ENCODE results near the gene RAP2A.

RAP2A gene

DNA sequence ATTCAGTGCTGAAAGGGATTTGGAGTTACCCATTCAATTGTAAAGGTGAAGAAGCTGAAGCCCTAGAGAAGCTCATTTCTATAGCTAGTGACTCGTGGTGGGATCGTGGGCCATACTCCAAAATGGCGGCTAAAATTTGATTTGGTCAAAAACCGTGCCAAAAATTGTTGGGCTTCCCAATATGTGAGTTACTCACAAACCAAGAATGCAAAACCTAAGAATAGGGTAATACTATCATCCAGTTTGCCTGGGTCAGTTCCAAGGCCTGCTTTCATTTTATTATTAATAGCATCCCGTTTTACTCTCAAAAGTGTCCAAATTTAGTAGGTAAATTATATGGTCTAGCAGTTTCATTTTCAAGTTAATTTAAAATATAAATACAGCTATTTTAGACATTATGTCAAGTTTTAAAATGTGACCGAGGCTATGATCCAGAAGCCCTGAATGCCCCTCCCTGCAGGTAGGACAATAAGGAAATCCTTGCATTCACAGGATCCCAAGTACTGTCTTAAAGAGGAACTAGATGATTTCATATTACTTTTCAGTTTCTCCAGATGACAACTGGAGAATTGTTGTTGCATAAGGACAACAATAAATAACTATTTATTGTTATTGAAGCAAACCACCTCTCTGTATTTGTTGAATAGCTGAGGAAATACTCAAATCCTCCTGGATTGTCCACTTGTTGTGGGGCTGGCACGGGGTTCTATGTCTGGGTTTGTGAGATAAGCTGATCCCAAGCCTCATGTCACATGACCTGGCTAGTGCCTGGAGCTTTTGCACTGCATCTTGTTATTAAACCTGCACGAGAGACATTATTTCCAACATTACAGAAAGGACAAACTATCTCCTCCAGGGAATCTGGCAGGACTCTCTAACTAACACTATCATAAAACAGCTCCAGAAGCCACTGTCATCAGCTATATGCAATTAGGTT is 11.6 kb upstream of the RAP2A start:
- no peak for DNase-seq (ENCODE audit: low spot score)

DNA sequence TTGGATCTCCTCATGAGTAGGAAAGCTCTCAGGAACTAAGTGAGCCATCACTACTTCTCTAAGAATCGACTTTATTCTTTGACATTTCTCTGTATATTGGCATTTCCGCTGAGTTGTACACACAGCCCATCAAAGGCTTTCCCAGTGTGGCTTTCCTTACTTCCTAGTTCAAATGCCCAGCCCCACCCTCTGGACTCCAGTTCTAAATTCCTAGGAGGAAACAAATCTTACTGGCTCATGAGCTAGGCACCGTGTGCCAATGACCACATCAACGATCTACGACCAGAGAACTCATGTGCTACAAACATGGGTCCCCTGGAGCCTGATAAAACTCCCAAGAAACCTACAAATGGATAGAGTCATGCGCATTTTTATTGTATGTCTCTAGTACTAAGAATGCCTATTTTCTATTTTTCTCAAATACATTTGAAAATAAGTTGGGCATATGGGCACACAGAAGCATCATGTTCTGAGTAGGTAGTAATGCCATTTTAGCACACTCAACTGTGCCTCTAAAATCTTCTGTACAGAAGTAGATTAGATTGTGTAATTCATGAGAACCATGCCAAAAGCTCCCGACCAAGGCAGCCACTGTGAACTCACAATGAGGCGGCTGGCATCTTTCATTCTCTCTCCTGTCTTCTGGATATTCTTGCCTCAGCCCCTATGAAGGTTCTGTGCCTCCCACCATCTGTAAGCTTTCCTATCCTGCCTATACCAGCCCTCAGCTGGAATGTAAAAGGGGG is 10.5 kb upstream of the RAP2A start:
- no peak for DNase-seq (ENCODE audit: low spot score)

DNA sequence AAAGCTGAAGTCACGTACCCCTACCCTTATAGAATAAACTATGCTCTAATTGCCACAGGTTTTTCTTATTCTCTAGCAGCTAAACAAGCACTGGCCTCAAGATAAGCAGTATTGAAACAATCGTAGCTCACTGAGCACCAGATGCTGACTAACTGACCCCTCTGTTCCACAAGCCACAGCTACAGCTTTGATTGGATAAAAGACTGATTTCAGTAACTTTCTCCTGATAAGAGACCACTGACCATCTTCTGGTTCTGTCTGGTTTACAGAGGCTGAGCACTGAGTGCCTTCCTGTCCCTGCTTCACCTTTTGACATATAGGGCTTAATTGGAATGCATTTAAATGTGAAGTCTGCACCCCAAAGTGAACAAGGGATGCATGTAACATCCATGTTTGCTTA is 8.4 kb upstream of the RAP2A start:
- no peak for DNase-seq (ENCODE audit: low spot score)

DNA sequence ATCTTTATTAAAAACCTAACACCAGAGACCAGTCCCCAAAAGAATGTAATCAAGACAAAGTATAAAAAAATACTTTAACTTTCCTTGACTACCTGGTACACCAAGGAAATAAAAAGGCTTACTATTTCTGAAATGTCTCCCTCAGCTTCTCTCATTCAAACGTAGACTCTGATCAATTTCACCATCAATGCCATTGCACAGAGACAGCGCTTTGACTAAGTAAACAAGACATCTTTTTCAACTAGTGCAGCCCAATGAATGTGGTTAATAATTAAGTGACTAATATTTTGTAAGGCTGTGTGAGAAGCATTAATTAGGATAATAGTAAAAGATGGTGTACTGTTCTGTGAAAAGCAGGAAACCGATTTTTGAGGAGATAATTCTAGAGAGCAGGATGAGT is 7.3 kb upstream of the RAP2A start:
- DNase-seq (ENCODE audit: low spot score), result no peak

DNA sequence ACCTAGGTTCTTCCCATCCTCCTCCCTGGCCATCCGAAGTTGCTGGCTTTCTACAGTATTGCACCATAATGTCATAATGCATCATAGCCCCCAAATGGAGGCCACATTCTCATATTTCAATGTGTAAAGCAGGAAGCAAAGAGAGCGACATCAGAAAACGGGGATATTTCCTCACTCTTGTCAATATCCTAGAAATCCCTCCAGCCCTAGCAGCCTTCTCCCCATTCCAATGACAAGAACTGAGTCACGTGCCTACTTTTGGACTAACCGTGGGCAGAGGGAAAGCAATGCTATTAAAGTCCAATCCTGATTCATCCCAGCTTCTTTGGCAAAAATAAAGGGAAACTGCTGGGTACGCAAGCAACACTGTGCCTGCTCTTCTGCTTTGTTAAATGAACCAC is 4.3 kb upstream of the RAP2A start:
- DNase-seq (ENCODE audit: low spot score), result no peak

DNA sequence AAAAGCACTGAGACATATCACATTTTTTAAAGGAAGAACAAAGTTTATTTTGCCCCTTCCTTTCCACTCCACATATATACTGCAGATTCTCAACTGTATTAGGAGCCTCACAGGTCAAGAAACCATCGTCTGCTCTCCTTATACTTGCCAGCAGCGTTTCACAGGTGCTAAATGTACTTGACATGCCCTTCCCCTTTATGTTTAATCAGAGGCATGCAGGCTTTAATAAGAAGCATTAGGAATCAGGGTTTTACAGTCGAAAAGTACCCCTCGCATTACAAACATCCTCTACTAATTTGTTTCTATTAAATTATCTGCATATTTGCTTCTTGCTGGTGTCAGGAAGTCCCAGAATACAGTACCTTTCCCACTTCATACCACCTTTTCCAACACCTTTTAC is 3.7 kb upstream of the RAP2A start:
- DNase-seq (ENCODE audit: low spot score), result no peak

DNA sequence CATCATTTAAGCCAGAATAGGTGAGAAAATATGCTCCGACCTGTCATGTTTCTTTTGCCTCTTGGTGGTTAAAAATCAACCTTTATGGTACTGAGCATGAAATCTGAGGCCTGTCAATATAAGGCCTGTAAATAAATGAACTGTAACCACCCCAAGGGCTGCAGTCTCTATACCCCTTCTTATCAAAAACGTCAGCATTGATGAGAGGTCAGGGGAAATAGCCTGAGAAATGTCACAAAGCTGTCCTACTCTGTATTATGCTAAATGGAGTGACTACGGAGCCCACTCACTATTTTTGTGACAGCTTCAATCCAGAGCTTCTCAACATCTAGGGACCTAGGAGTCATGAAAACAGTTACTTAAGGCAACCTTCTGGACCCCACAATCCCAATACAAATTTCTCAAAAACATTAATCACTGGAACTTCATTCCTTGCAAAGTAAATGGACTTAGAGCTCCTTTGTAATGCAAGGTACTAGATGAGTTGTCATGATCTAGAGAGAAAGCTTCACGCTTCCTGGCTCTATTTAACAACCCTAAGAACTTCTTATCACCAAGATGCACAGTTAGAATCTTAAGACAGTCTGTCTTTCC is 2.7 kb upstream of the RAP2A start:
- DNase-seq (ENCODE audit: low spot score), result no peak

DNA sequence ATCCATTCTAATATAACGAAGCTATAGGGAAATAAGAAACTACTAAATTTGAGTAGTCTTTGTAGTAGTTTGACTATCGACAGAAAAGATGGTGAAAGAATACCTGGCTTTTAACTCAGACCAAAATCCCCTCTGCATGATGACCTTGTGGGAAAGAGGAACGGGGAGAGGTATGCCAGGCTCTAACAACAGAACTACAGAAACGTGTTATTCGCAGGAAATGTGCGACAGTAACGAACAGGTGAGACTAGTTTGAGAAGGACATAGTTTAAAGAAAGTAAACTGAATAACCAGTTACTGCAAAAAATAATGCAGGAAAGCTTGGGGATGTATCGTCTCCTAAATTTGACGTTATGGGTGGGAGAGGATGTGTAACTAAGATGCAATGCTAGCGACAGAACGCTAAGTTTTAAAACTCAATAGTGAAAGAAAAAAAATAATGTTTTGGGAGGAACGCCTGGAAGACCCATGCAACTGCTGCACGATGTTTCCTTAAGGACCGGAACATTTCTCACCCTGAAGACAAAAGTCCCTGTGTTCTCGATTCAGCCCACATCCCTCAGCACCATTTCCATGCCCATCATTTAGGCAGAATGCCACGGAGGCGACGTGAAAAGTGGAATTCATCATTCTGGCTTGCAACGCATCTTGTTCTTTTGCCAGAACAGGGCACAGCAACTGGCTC is 1.6 kb upstream of the RAP2A start:
- DNase-seq (ENCODE audit: low spot score), result no peak

DNA sequence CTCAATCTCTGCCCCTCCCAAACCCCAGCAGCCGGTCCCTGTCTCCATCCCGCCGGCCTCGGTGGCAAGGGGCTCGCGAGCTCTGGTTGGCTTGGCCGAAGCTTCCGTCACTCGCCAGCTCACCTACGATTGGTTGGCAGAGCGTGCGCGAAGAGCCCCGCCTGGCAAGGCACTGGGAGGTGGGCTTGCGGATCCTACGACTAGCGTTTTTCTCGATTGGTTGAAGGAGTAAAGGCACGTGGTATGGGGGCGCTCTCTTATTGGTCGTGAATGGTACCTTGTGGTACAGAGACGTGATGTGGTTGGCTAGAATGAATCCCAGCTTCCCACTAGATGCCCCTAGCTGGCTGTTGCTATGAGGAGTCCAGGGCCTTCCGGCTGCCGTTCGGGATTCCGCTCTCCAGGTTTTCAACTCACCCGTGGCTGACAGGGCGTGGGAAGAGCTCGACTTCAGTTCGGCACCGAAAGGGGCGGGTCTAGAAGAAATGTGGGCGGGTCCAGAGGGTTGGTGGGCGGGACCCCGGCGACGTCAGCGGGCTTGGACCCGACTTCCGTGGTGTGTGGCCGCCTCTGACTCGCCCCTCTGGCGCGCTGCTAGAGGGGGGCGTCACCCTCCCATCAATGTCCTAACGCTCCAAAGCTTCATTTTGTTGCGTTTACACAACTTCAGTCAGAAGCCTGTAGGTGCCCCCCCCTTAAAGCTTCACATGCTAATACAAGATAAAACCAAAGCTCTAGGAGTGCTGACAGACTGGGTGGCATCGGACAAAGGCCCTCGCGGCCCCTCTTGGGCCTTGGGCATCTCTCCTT is 847 bp upstream of the RAP2A start:
- peak; percentile 58 for DNase-seq (ENCODE audit: low spot score)

DNA sequence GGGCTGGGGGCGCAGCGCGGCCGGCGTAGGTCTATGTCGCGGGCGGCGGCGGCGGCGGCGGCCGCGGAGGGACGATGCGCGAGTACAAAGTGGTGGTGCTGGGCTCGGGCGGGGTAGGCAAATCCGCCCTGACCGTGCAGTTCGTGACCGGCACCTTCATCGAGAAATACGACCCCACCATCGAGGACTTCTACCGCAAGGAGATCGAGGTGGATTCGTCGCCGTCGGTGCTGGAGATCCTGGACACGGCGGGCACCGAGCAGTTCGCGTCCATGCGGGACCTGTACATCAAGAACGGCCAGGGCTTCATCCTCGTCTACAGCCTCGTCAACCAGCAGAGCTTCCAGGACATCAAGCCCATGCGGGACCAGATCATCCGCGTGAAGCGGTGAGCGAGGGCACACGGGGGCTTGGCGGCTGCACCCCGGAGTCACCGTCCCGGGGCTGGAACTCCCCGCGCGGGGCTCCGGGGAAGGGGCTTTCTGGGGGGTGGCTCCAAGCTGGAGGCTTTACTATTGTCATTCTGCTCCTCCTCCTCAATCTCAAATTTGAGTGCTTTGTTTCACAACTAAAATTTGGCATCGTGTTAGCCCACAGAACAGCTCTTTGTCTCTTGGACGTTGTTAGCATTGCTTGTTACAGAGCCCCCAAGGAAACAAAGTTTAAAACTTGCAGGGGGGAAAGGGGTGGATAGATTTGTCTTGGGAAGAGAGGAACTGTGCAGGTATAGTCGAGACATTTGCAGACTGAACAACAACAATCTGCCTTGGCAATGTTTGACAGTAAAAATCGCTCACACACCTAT is 630 bp downstream of the RAP2A start:
- no peak for DNase-seq (ENCODE audit: low spot score)

DNA sequence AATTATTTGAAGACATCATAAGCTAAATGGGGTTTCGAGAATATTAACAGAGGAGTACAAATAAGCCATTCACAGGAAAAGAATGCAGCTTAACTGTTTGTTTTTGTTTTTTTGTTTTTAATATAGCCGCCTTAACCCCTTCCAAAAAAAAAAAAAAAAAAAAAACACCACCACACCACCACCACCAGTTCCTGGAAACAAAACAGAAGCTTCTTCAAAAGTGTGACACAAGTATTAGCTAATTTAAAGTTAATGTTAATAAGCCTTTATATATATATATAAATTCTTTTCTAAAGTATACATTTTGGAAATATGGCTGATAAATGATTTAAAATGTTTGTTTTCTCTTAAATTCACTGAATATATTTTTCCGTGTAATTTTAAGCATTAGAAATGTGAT is 1.4 kb downstream of the RAP2A start:
- no peak for DNase-seq (ENCODE audit: low spot score)

DNA sequence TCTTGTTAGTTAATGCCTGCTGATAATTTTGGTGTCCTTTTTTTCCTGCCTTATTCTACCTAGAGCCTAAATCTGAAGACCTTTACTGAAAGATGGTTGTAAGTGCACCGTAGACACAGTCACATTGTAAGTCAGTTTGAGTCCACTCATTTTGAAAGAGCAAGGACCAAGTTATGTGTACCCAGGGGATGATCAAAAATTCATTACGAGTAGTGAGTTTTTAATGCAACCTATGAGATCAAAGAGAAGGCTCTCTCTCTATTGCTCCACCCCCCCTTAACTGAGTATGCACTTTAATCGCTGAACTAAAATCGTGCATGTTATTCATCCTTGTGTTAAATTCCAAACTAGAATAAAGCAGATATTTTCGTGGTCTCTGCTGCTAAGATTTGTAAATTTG is 1.8 kb downstream of the RAP2A start:
- no peak for DNase-seq (ENCODE audit: low spot score)

DNA sequence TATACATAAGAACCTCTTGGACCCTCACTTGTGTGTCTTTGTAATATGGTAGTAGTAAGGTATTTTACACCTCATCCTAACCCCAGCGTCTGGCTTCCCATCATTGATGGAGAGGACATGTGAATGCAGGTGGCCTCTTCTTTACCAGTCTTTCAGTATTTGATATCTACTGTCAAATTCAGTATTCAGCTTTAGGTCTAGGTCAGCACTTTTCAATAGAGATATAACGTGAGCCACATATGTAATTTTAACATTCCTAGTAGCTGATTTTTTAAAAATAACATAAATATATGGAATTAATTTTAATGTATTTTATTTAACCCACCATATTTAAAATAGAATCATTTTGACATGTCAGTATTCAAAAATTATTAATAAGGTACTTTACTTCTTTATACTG is 2.9 kb downstream of the RAP2A start:
- no peak for DNase-seq (ENCODE audit: low spot score)

DNA sequence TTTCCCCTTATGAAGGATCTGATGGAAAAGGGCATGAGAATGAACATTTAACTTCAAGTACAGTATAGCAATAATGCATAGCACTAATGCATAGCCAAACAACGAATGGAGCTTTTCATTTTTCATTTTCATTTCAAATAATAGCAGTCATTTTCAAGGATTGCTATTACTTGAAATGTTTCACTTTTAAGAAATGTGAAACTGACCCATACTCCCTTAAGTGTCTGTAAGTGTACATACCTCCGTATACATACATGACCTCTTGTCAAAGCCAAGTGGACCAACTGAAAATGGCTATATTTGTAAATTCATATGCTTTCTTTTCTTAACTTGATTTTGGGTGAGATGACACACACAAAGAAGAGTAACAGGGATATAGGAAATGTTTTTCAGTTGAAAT is 3.8 kb downstream of the RAP2A start:
- no peak for DNase-seq (ENCODE audit: low spot score)

DNA sequence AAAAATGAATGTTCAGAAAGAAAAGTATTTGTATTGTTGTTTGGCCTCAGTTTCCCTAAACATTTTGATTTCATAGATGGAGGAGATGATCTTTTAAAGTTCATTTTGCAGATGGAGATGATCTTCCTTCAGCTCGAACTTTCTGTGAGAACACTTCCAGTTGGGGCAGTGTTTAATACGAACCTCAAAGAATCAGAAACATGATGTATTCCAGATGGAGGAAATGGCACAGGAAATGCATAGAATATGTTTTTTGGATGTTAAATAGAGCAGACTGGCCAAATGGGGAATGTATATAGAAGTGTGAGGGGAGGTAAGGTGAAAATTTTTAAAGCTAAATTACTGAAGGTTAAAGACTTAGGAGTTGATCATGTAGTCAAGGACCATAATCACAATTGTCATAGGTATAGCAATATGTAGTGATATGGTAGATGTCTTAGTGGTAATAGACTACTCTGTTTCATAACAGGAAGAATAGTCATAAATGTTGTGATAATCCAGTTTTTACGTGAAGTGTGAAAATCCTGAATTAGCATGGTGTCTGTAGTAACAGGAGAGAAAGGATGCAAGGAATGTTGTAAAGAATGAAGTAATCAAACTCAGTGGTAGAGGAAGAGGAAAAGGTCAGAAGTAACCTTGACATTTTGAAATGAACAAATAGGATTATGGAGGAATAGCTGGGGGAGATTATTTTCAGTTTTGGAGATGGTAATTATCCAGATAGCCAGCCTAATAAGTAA is 5.1 kb downstream of the RAP2A start:
- DNase-seq (ENCODE audit: low spot score), result no peak

DNA sequence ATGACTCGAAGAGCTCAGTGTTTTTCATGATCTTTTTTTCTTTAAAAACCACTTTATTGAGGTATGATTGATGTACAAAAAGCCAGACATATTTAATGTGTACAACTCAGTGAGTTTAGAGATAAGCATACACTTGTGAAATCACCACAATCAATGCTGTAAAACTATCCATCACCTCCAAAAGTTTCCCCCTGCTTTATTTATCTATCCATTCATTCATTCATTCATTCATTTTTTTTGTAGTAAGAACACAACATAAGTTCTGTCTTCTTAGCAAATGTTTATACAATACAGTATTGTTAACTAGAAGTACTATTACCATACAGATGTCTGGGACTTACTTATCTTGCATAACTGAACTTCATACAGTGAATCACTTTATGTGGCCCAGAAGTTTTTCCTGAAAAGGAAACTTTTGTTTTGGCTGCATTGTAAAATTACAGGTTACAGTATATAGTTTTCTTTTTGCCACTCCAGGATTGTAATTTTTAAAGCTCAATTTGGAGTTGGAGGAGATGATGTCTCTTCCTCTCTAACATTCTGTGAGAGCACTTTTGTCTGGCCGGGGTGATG is 6.7 kb downstream of the RAP2A start:
- no peak for DNase-seq (ENCODE audit: low spot score)

DNA sequence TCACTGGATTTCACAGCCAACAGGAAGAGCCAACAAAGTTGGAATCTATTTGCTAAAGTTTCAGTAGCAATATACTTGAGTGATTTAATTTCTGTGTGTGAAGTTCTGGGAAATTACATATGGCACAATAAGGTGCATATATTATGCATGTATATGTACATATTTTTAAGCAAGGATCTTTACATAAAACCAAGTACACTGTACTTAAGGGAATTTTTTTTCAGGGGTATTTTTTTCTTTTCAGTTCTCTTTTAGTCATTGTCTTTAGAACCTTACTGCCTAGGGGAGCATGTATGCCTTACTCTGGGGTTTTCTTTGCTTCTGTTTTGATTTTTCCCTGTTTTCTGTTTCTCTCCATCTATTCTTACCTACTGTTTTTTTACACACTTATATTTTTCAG is 7.4 kb downstream of the RAP2A start:
- DNase-seq (ENCODE audit: low spot score), result no peak

DNA sequence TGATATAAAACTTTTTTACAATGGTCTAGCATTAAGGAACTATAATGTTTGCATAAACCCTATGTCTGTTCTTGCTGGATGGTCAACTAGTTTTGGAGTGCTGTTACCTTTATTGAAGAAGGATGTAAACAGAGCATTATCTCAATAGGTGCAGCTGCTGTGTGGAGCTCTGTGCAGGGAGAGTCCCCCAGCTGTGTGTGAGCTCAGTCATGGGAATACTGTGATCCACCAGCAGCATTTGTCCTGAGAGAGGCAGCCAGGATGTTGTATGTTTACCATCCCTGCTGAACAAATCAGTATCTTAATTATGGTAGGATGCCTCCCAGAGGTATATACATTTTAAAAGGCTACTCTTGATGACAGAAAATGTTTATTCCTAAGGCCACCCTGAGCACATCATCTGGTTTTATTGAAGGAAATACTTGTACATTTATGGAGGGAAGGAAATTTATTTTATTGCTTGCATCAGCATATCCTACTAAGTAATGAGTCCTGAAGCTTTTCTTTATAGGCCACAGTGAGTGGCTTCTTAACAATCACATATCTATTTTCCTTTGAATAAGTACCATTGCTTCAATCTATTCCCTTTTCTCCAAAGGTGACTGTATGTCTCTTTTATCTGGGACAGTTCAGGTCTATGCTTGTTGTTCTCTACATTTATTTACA is 11.7 kb downstream of the RAP2A start:
- no peak for DNase-seq (ENCODE audit: low spot score)

DNA sequence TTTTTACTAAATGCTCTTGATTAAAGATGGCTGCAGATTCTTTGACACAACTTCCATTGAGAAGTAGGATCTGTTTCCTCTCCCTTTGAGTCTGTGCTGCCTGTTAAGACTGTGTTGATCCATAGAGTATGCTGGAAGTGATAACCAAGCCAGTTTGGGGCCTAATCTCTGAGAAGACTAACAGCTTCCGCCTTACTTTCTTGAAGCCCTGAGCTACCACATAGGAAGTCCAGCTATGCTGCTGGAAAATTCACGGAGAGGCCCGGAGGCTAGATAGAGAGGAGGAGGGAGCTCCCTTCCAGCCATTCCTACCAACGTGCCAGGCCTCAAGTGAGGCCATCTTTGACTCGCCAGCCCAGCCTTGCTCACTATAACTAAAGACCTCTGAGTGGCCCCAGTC is 12.5 kb downstream of the RAP2A start:
- no peak for DNase-seq (ENCODE audit: low spot score)
